Stomach (tissue), 9 donors: ENCODE results near the gene CDK12. TPM values are rescaled to one million over a fixed set of nuclear protein-coding genes. Genes with fewer than 3 reads are reported as not detected.

Source experiments
- DNase-seq, 2 donors: peaks; one replicate each; pipeline versions ENCODE4 v3.0.0 to v3.0.0-alpha.2; 2013 to 2019
- H3K27ac ChIP-seq, 5 donors: fragments of 200-600 bp in 4 of 5; sonication (generic) in 4 of 5; one replicate each; pipeline ENCODE4 v1.5.1; 2013 to 2019; ENCODE audit warnings: mild to moderate bottlenecking in 1 of 5, moderate library complexity in 1 of 5
- H3K27me3 ChIP-seq, 3 donors: fragments of 200-600 bp; sonication (generic); one replicate each; pipeline ENCODE4 v1.5.1; 2017 to 2019; ENCODE audit warnings: mixed run types in 1 of 3
- H3K36me3 ChIP-seq, 4 donors: fragments of 200-600 bp; sonication (generic); 1 replicate in 3 of 4; 2 replicates in 1 of 4; pipeline ENCODE4 v1.5.1; 2016 to 2019
- H3K4me1 ChIP-seq, 4 donors: fragments of 200-600 bp; sonication (generic); one replicate each; pipeline ENCODE4 v1.5.1; 2016 to 2019
- H3K4me3 ChIP-seq, 4 donors: fragments of 200-600 bp; sonication (generic) in 3 of 4; one replicate each; pipeline ENCODE4 v1.5.1; 2016 to 2019; ENCODE audit warnings: mild to moderate bottlenecking in 1 of 4
- H3K9me3 ChIP-seq, 4 donors: fragments of 200-600 bp; sonication (generic); one replicate each; pipeline ENCODE4 v1.5.1; 2016 to 2019
- EP300 ChIP-seq: sonication (generic); formaldehyde crosslinking; IDR thresholded peaks from one replicate; pipeline ENCODE4 v1.6.1; 2017; ENCODE audit warnings: antibody characterized with exemption
- POLR2A ChIP-seq, 4 donors: fragments of 450-650 bp; IDR thresholded peaks; one replicate each; pipeline ENCODE4 v1.6.1; 2016; ENCODE audit warnings: antibody characterized with exemption in 4 of 4, control low read depth in 2 of 4, mild to moderate bottlenecking in 1 of 4, moderate library complexity in 1 of 4
- POLR2AphosphoS5 ChIP-seq, 3 donors: sonication (generic); formaldehyde crosslinking; IDR thresholded peaks; one replicate each; pipeline ENCODE4 v1.6.1; 2016; ENCODE audit warnings: antibody characterized with exemption in 3 of 3
- WGBS, 5 donors: extraction: QIAGEN DNeasy Blood & Tissue Kit in 3 of 5; methylation state at CpG; one replicate each; pipeline versions ENCODE4 v1.1.5 to v1.1.7; 2013 to 2018; 5-methylcytosine and 5-hydroxymethylcytosine counted together
- intact Hi-C: fragments of 100-400 bp; cut with DNase I; formaldehyde crosslinking; loops from one replicate; pipeline ENCODE4 v1.15.1; 2023; ENCODE audit warnings: low total_unique reads
- polyA plus RNA-seq, 3 donors: library from polyadenylated mRNA; stranded (reverse); fragments of 200-250 nt; gene quantifications; one replicate each; pipeline ENCODE4 v1.2.3, GENCODE V29; 2013
- total RNA-seq, 5 donors: library from RNA; depleted of rRNA; stranded (reverse); fragments of >200 nt; gene quantifications; one replicate each; pipeline versions ENCODE4 v1.1.0 to v1.2.3, GENCODE V29; 2014 to 2016
- TF ChIP-seq, protein P1 (sequence below), 7 experiments: fragments of 450-650 bp in 4 of 7; fragments of 200-600 bp in 3 of 7; sonication (generic) in 3 of 7; IDR thresholded peaks; one replicate each; pipeline ENCODE4 v1.5.1; 2016 to 2019; ENCODE audit warnings: antibody characterized with exemption in 7 of 7, control low read depth in 2 of 7, mild to moderate bottlenecking in 1 of 7
- donor health status: healthy with polysubstance abuse.
- donor health status: Bipolar disorder and iron deficiency.
- donor health status: healthy.

The CDK12 gene
- total and polyA plus RNA-seq, 8 donors: 5.1 to 66.5 (median 33.5) TPM

- Histone ChIP-seq H3K27ac (no peak overlapping the region), H3K4me3 (no peak overlapping the region), H3K27me3 (no peaks in the 10 kb centered on the region), H3K4me1 (peaks cover 0 to 7% (median 0%) of the 10 kb centered on the region in 4 donors), H3K9me3 (no peaks in the 10 kb centered on the region), H3K36me3 (peaks cover 10 to 83% (median 81%) of the 10 kb centered on the region in 4 donors)
- 47 to 71% (median 55%) methylated on average over 17 of the region's 17 CpGs for WGBS, 5 donors
- intact Hi-C loops: no loop called here
- DNase-seq: peak in 1 of 2 donors; percentile 64
- no peak for TF ChIP-seq POLR2AphosphoS5 (IDR thresholded peaks at IDR 0.05)
- TF ChIP-seq, protein P1, sequence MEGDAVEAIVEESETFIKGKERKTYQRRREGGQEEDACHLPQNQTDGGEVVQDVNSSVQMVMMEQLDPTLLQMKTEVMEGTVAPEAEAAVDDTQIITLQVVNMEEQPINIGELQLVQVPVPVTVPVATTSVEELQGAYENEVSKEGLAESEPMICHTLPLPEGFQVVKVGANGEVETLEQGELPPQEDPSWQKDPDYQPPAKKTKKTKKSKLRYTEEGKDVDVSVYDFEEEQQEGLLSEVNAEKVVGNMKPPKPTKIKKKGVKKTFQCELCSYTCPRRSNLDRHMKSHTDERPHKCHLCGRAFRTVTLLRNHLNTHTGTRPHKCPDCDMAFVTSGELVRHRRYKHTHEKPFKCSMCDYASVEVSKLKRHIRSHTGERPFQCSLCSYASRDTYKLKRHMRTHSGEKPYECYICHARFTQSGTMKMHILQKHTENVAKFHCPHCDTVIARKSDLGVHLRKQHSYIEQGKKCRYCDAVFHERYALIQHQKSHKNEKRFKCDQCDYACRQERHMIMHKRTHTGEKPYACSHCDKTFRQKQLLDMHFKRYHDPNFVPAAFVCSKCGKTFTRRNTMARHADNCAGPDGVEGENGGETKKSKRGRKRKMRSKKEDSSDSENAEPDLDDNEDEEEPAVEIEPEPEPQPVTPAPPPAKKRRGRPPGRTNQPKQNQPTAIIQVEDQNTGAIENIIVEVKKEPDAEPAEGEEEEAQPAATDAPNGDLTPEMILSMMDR (IDR thresholded peaks at IDR 0.05): no peak
- TF ChIP-seq EP300: no peak
- TF ChIP-seq POLR2A (IDR thresholded peaks at IDR 0.05): no peak
Observed at GRCh38 chr17:39563476-39563875, 102.2 kb downstream of the CDK12 start.

DNA sequence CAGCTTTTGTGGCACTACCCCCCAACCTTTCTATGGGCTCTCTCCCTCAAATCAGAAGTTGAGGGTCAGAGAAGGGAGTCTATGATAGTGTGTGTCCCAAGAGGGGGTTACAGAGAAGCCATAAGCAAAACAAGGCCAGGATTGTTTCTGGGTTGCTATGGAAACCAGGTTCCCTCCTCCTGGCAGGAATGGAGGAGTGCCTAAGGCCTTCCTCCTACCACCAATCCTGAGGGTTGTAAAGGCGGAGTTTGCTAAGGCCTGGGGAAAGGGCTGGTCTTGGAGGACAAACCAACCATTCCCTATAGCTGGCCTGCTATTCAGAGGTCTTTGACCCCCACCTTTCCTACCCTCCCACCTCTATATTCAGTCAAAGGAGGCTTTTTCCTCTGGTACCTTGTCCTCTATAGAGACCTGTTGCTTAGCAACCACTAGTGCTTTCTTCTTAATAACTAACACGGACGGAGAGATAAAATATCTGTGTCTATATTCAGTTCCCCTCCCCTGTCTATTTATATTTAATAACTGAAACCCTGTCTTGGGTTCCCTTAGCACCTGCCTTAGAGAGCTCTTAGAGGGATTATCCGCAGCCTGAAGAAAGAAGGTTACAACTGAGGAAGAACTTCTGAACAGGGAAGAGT, 103.0 kb downstream of the CDK12 start:
- intact Hi-C loops: no loop called here
- TF ChIP-seq EP300 (no peak), POLR2A (IDR thresholded peaks at IDR 0.05) (no peak), POLR2AphosphoS5 (IDR thresholded peaks at IDR 0.05) (no peak)
- TF ChIP-seq, protein P1 (IDR thresholded peaks at IDR 0.05): no peak
- DNase-seq: peak in 1 of 2 donors; percentile 42
- Histone ChIP-seq H3K9me3 (no peaks in the 10 kb centered on the region), H3K36me3 (peaks cover 10 to 83% (median 80%) of the 10 kb centered on the region in 4 donors), H3K27me3 (no peaks in the 10 kb centered on the region), H3K4me3 (no peak overlapping the region), H3K27ac (no peak overlapping the region), H3K4me1 (peaks cover 0 to 7% (median 0%) of the 10 kb centered on the region in 4 donors)
- 71 to 81% (median 79%) methylated on average over 4 of the region's 4 CpGs for WGBS, 5 donors

- H3K4me1 ChIP-seq: peaks cover 0 to 7% (median 0%) of the 10 kb centered on the region in 4 donors
- H3K27ac ChIP-seq: no peak overlapping the region
- H3K9me3 ChIP-seq: peaks cover 0 to 2% (median 0%) of the 10 kb centered on the region in 4 donors
- whole genome bisulfite sequencing, 5 donors: 76 to 91% (median 88%) methylated on average over 11 of the region's 11 CpGs
- TF ChIP-seq POLR2AphosphoS5 (IDR thresholded peaks at IDR 0.05): no peak
- no peak for TF ChIP-seq POLR2A (IDR thresholded peaks at IDR 0.05)
- intact Hi-C loops: no loop called here
- H3K27me3 ChIP-seq: no peaks in the 10 kb centered on the region
- no peak for DNase-seq
- peaks cover 10 to 71% (median 70%) of the 10 kb centered on the region in 4 donors for H3K36me3 ChIP-seq
- no peak overlapping the region for H3K4me3 ChIP-seq
Observed at GRCh38 chr17:39566094-39566850, 105.0 kb downstream of the CDK12 start.

- 81 to 90% (median 82%) methylated on average over 9 of the region's 9 CpGs for WGBS, 5 donors
- Histone ChIP-seq H3K4me3 (no peak overlapping the region), H3K36me3 (peaks cover 10 to 64% (median 60%) of the 10 kb centered on the region in 4 donors), H3K27ac (no peak overlapping the region), H3K9me3 (peaks cover 0 to 5% (median 0%) of the 10 kb centered on the region in 4 donors), H3K4me1 (peaks cover 0 to 13% (median 9%) of the 10 kb centered on the region in 4 donors), H3K27me3 (no peaks in the 10 kb centered on the region)
- intact Hi-C loops: no loop called here
- no peak for DNase-seq
- TF ChIP-seq, protein P1 (IDR thresholded peaks at IDR 0.05): no peak
- TF ChIP-seq POLR2AphosphoS5 (IDR thresholded peaks at IDR 0.05): no peak
- no peak for TF ChIP-seq POLR2A (IDR thresholded peaks at IDR 0.05)
Observed at GRCh38 chr17:39568702-39569101, 107.4 kb downstream of the CDK12 start.
